Measurements from ENCODE around the gene CMTR1. TPM values are rescaled to one million over a fixed set of nuclear protein-coding genes. Genes with fewer than 3 reads are reported as not detected.
"Not testable (repeated sequence)": the region's sequence is repeated elsewhere in the genome, so short reads cannot be mapped to it uniquely, and the experiment has no call there.

The CMTR1 gene
- total RNA-seq, 2 donors from 2014 or later: 26.1 to 34.7 TPM

GRCh38 chr6:37435373-37435772 lies 2.4 kb downstream of the CMTR1 start:
- H3K4me3 ChIP-seq: no peak overlapping the region
- no peak for ATAC-seq (ENCODE audit: insufficient number of reproducible peaks, low FRiP score, low read depth)
- no peak overlapping the region for H3K27ac ChIP-seq
- H3K9me3 ChIP-seq: no peaks in the 10 kb centered on the region
- no peaks in the 10 kb centered on the region for H3K27me3 ChIP-seq (replicated peaks; ENCODE audit: insufficient read depth)
- no peaks in the 10 kb centered on the region for H3K36me3 ChIP-seq
- no peak for DNase-seq (ENCODE audit: low spot score)
- TF ChIP-seq CTCF (IDR thresholded peaks at IDR 0.05): no peak
- H3K4me1 ChIP-seq (ENCODE audit: control insufficient read depth in 1 of 2, low read depth in 2 of 2): peaks cover 15 to 32% of the 10 kb centered on the region in 2 donors

DNA sequence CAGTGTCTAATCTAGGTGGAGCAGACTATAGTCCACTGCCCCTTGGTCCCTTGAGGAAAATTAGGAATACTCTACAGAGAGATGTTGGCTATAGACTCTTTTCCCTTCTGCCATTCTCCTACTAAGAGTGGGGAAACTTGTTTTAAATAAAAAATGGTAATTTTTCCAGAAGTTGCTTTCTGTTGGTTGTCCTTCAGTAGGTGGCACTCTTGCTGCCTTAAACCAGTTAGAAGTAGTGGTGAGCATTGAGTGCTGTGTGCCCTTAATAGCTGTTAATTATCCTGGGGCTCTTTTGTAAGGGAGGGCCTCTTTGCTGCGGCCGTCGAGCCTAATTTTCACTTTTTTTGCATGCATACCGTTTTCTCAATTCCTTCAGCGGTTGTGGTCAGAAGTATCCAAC lies 2.8 kb downstream of the CMTR1 start:
- no peak for TF ChIP-seq CTCF (IDR thresholded peaks at IDR 0.05)
- DNase-seq (ENCODE audit: low spot score) (no peak), ATAC-seq (ENCODE audit: insufficient number of reproducible peaks, low FRiP score, low read depth) (no peak)
- no peak overlapping the region for H3K27ac ChIP-seq
- H3K9me3 ChIP-seq: no peaks in the 10 kb centered on the region
- no peaks in the 10 kb centered on the region for H3K36me3 ChIP-seq
- no peaks in the 10 kb centered on the region for H3K27me3 ChIP-seq (replicated peaks; ENCODE audit: insufficient read depth)
- H3K4me1 ChIP-seq (ENCODE audit: control insufficient read depth in 1 of 2, low read depth in 2 of 2): peaks cover 15 to 33% of the 10 kb centered on the region in 2 donors
- H3K4me3 ChIP-seq: no peak overlapping the region

- peaks cover 16 to 49% of the 10 kb centered on the region in 2 donors for H3K4me1 ChIP-seq (ENCODE audit: control insufficient read depth in 1 of 2, low read depth in 2 of 2)
- ATAC-seq (ENCODE audit: insufficient number of reproducible peaks, low FRiP score, low read depth): no peak
- no peaks in the 10 kb centered on the region for H3K27me3 ChIP-seq (replicated peaks; ENCODE audit: insufficient read depth)
- H3K4me3 ChIP-seq: no peak overlapping the region
- DNase-seq (ENCODE audit: low spot score): no peak
- no peak overlapping the region for H3K27ac ChIP-seq
- no peaks in the 10 kb centered on the region for H3K9me3 ChIP-seq
- no peaks in the 10 kb centered on the region for H3K36me3 ChIP-seq
- no peak for TF ChIP-seq CTCF (IDR thresholded peaks at IDR 0.05)
These were observed 5.9 kb downstream of the CMTR1 start for GRCh38 chr6:37438930-37439329.

GRCh38 chr6:37441651-37442050 lies 8.6 kb downstream of the CMTR1 start:
- no peaks in the 10 kb centered on the region for H3K27me3 ChIP-seq (replicated peaks; ENCODE audit: insufficient read depth)
- H3K4me1 ChIP-seq (ENCODE audit: control insufficient read depth in 1 of 2, low read depth in 2 of 2): peaks cover 7 to 39% of the 10 kb centered on the region in 2 donors
- peak overlapping the region in 1 of 2 donors; percentile 55 for H3K27ac ChIP-seq
- H3K36me3 ChIP-seq: peaks cover 10% of the 10 kb centered on the region
- no peak overlapping the region for H3K4me3 ChIP-seq
- H3K9me3 ChIP-seq: no peaks in the 10 kb centered on the region
- no peak for ATAC-seq (ENCODE audit: insufficient number of reproducible peaks, low FRiP score, low read depth)
- DNase-seq (ENCODE audit: low spot score): no peak
- TF ChIP-seq CTCF (IDR thresholded peaks at IDR 0.05): no peak

- Histone ChIP-seq H3K27ac (peak overlapping the region; percentile 48 to 55), H3K4me1 (ENCODE audit: control insufficient read depth in 1 of 2, low read depth in 2 of 2) (peaks cover 7 to 39% of the 10 kb centered on the region in 2 donors), H3K27me3 (replicated peaks; ENCODE audit: insufficient read depth) (no peaks in the 10 kb centered on the region), H3K9me3 (no peaks in the 10 kb centered on the region), H3K36me3 (peaks cover 19% of the 10 kb centered on the region), H3K4me3 (peak overlapping the region; percentile 55)
- ATAC-seq (ENCODE audit: insufficient number of reproducible peaks, low FRiP score, low read depth): no peak
- no peak for DNase-seq (ENCODE audit: low spot score)
- no peak for TF ChIP-seq CTCF (IDR thresholded peaks at IDR 0.05)
These were observed 9.6 kb downstream of the CMTR1 start for GRCh38 chr6:37442416-37443215.

DNA sequence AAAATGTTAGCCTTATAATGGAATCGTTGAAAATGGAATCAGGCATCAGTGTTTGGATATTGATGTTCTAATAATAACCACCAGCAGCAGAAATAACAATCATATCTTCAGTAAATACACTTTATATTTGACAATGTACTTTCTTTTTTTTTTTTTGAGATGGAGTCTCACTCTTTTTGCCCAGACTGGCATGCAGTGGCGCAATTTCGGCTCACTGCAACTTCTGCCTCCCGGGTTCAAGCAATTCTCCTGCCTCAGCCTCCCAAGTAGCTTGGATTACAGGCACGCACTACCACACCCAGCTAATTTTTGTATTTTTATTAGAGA lies 10.2 kb downstream of the CMTR1 start:
- not testable (repeated sequence) for H3K9me3 ChIP-seq; ATAC-seq (ENCODE audit: insufficient number of reproducible peaks, low FRiP score, low read depth); DNase-seq (ENCODE audit: low spot score); H3K27me3 ChIP-seq (replicated peaks; ENCODE audit: insufficient read depth)
- Histone ChIP-seq H3K27ac (peak overlapping the region; percentile 48 to 55), H3K4me1 (ENCODE audit: control insufficient read depth in 1 of 2, low read depth in 2 of 2) (peaks cover 7 to 39% of the 10 kb centered on the region in 2 donors), H3K4me3 (peak overlapping the region; percentile 55), H3K36me3 (peaks cover 21% of the 10 kb centered on the region)

Data from thoracic aorta (tissue), 2 donors.